Tibial nerve (tissue), 3 donors: ENCODE measurements around the gene GALNT10.

Experiments used
- CTCF ChIP-seq, 5 experiments: fragments of 200-600 bp in 3 of 5; fragments of 450-650 bp in 2 of 5; sonication (generic) in 3 of 5; IDR thresholded peaks; one replicate each; pipeline ENCODE4 v1.5.1; 2016 to 2019; ENCODE audit warnings: antibody characterized with exemption in 5 of 5, mild to moderate bottlenecking in 3 of 5, moderate library complexity in 2 of 5
- POLR2A ChIP-seq, 2 donors: fragments of 450-650 bp; IDR thresholded peaks; one replicate each; pipeline ENCODE4 v1.6.1; 2017; ENCODE audit warnings: antibody characterized with exemption in 2 of 2, mild to moderate bottlenecking in 2 of 2, moderate library complexity in 2 of 2

- TF ChIP-seq POLR2A (IDR thresholded peaks at IDR 0.05) (no peak), CTCF (IDR thresholded peaks at IDR 0.05) (no peak)
These were observed 51.9 kb downstream of the GALNT10 start for GRCh38 chr5:154242442-154242841.
